IMR-90 (cell line): ENCODE data around the gene CCK. TPM values are rescaled to one million over a fixed set of nuclear protein-coding genes. Genes with fewer than 3 reads are reported as not detected.
A peak's percentile ranks its signal among the peaks of the same experiment; 100 is the strongest.

ENCODE experiments used
- ATAC-seq: fragments of 200-7000 bp; cut with Tn5 transposase; 2 replicates; pipeline ENCODE4 v1.9.1; 2020; ENCODE audit warnings: low read depth, mild to moderate bottlenecking, moderate library complexity
- BruUV-seq: library from RNA; stranded (reverse); fragments of 400-500 nt; replicated peaks from 2 replicates; lab custom pipeline; 2021; lab: Mats Ljungman, UMichigan
- CTCF ChIA-PET: fragments of 300-600 bp; formaldehyde crosslinking; extraction: SDS; loops from one replicate; lab custom pipeline; 2021; ENCODE audit warnings: antibody characterized with exemption; lab: Yijun Ruan, JAX
- POLR2A ChIA-PET: fragments of 300-600 bp; sonication (Branson Sonifier 250); formaldehyde crosslinking; loops from one replicate; lab custom pipeline; 2022; ENCODE audit warnings: antibody characterized with exemption; ENCODE audit not compliant: unreplicated experiment; lab: Charles Lee
- DNase-seq: peaks from one replicate; pipeline ENCODE4 v3.0.0; 2013
- H2AFZ ChIP-seq: replicated peaks from 2 replicates; pipeline ENCODE3; 2013; ENCODE audit warnings: low read length, mild to moderate bottlenecking; ENCODE audit not compliant: poor library complexity
- H2AK5ac ChIP-seq: 2 replicates; pipeline ENCODE4 v1.6.1; 2013; ENCODE audit warnings: low read depth, low read length, inconsistent platforms
- H2AK9ac ChIP-seq: replicated peaks from 2 replicates; pipeline ENCODE3; 2013; ENCODE audit warnings: mild to moderate bottlenecking, low read depth, low read length, moderate library complexity; ENCODE audit not compliant: poor library complexity
- H2BK120ac ChIP-seq: 2 replicates; pipeline ENCODE4 v1.6.1; 2013; ENCODE audit warnings: low read depth, low read length, inconsistent platforms
- H2BK15ac ChIP-seq: 3 replicates; pipeline ENCODE4 v1.6.1; 2013; ENCODE audit warnings: low read depth, low read length, inconsistent platforms
- H2BK20ac ChIP-seq: 2 replicates; pipeline ENCODE4 v1.6.1; 2013; ENCODE audit warnings: low read depth, mild to moderate bottlenecking, inconsistent platforms, low read length, moderate library complexity
- H2BK5ac ChIP-seq: 2 replicates; pipeline ENCODE4 v1.6.1; 2013; ENCODE audit warnings: mild to moderate bottlenecking, low read depth, low read length, inconsistent platforms; ENCODE audit not compliant: poor library complexity, severe bottlenecking
- H3K14ac ChIP-seq: replicated peaks from 2 replicates; pipeline ENCODE4 v1.6.1; 2013; ENCODE audit warnings: low read depth, low read length, inconsistent platforms
- H3K18ac ChIP-seq: 2 replicates; pipeline ENCODE4 v1.6.1; 2013; ENCODE audit warnings: low read depth, low read length, control low read depth
- H3K23ac ChIP-seq: 2 replicates; pipeline ENCODE4 v1.6.1; 2013; ENCODE audit warnings: low read depth, low read length, inconsistent platforms
- H3K27ac ChIP-seq: 2 replicates; pipeline ENCODE4 v1.5.1; 2013; ENCODE audit warnings: mild to moderate bottlenecking, control low read depth, low read length; ENCODE audit not compliant: insufficient read depth
- H3K27me3 ChIP-seq: 2 replicates; pipeline ENCODE4 v1.6.1; 2013; ENCODE audit warnings: low read length; ENCODE audit not compliant: control insufficient read depth, insufficient read depth
- H3K36me3 ChIP-seq: 2 replicates; pipeline ENCODE4 v1.6.1; 2013; ENCODE audit warnings: low read length, mixed read lengths; ENCODE audit not compliant: control insufficient read depth, insufficient read depth
- H3K4ac ChIP-seq: 2 replicates; pipeline ENCODE4 v1.6.1; 2013; ENCODE audit warnings: low read depth, low read length, inconsistent platforms
- H3K4me1 ChIP-seq: 2 replicates; pipeline ENCODE4 v1.6.1; 2013; ENCODE audit warnings: low read length, mixed read lengths; ENCODE audit not compliant: control insufficient read depth, insufficient read depth
- H3K4me2 ChIP-seq: 2 replicates; pipeline ENCODE4 v1.6.1; 2013; ENCODE audit warnings: low read depth, mild to moderate bottlenecking, control low read depth, low read length, moderate library complexity
- H3K4me3 ChIP-seq: 2 replicates; pipeline ENCODE4 v1.5.1; 2013; ENCODE audit warnings: low read depth, mild to moderate bottlenecking, control low read depth, low read length, moderate library complexity; ENCODE audit not compliant: insufficient read depth
- H3K56ac ChIP-seq: 2 replicates; pipeline ENCODE4 v1.6.1; 2013; ENCODE audit warnings: low read length, inconsistent platforms; ENCODE audit not compliant: insufficient read depth; ENCODE audit errors: extremely low read depth
- H3K79me1 ChIP-seq, 2 experiments: 2 replicates each; pipeline ENCODE4 v1.6.1; 2013; ENCODE audit warnings: low read length in 2 of 2, inconsistent platforms in 1 of 2, low read depth in 1 of 2
- H3K9ac ChIP-seq: 2 replicates; pipeline ENCODE4 v1.6.1; 2013; ENCODE audit warnings: low read depth, low read length, control low read depth
- H3K9me1 ChIP-seq: 2 replicates; pipeline ENCODE4 v1.6.1; 2013; ENCODE audit warnings: low read length, inconsistent platforms; ENCODE audit not compliant: insufficient read depth
- H3K9me3 ChIP-seq: 2 replicates; pipeline ENCODE4 v1.6.1; 2013; ENCODE audit warnings: low read length; ENCODE audit not compliant: control insufficient read depth, insufficient read depth
- H4K20me1 ChIP-seq: 2 replicates; pipeline ENCODE4 v1.6.1; 2013; ENCODE audit warnings: low read length, inconsistent platforms; ENCODE audit not compliant: insufficient read depth
- H4K5ac ChIP-seq: 2 replicates; pipeline ENCODE4 v1.6.1; 2013; ENCODE audit warnings: mild to moderate bottlenecking, low read depth, low read length, control low read depth
- H4K8ac ChIP-seq, 2 experiments: 2 replicates each; pipeline ENCODE4 v1.6.1; 2013; ENCODE audit warnings: low read depth in 2 of 2, low read length in 2 of 2, control low read depth in 1 of 2, inconsistent platforms in 1 of 2
- H4K91ac ChIP-seq: 2 replicates; pipeline ENCODE4 v1.6.1; 2013; ENCODE audit warnings: low read depth, low read length, inconsistent platforms; ENCODE audit not compliant: insufficient read depth
- CHD1 ChIP-seq: IDR thresholded peaks from 2 replicates; pipeline ENCODE4 v1.6.1; 2012; ENCODE audit warnings: low read depth, low read length, improper control_type of control experiment
- FOS ChIP-seq: fragments of 150-350 bp; IDR thresholded peaks from 2 replicates; pipeline ENCODE4 v1.6.1; 2016; ENCODE audit warnings: low read depth, low read length
- NFE2L2 ChIP-seq: fragments of 150-350 bp; IDR thresholded peaks from 2 replicates; pipeline ENCODE4 v1.6.1; 2016; ENCODE audit warnings: low read depth, mild to moderate bottlenecking, low read length
- RCOR1 ChIP-seq: IDR thresholded peaks from 2 replicates; pipeline ENCODE4 v1.6.1; 2012; ENCODE audit warnings: mild to moderate bottlenecking, low read length, improper control_type of control experiment; ENCODE audit not compliant: insufficient replicate concordance
- RFX5 ChIP-seq: IDR thresholded peaks from 2 replicates; pipeline ENCODE4 v1.8.0; 2012; ENCODE audit warnings: low read depth, mild to moderate bottlenecking, low read length, moderate library complexity
- WGBS, 2 experiments: methylation state at CpG; one replicate each; pipeline versions ENCODE4 v1.1.5 to v1.1.7; 2013; ENCODE audit warnings: missing lambda C conversion rate in 2 of 2; ENCODE audit not compliant: insufficient read length in 1 of 2; ENCODE audit errors: extremely low coverage in 2 of 2; 5-methylcytosine and 5-hydroxymethylcytosine counted together
- dilution Hi-C: fragments of 300-500 bp; cut with HindIII; formaldehyde crosslinking; loops from one replicate; pipeline ENCODE4 v1.14.3; 2018; ENCODE audit warnings: low sequenced_read_pairs; ENCODE audit not compliant: unreplicated experiment
- in situ Hi-C: fragments of 300-500 bp; cut with MboI; formaldehyde crosslinking; loops from 3 replicates; pipeline ENCODE4 v1.14.3; 2019; ENCODE audit warnings: low sequenced_read_pairs, inconsistent platforms, mixed read lengths
- intact Hi-C: fragments of 100-400 bp; cut with micrococcal nuclease; formaldehyde crosslinking; loops from 2 replicates; pipeline ENCODE4 v1.10.0; 2022
- polyA plus RNA-seq, 3 experiments: library from polyadenylated mRNA; depleted of rRNA; stranded (reverse); fragments of >200 nt; gene quantifications; 2 replicates each; pipeline ENCODE4 v1.2.3, GENCODE V29; 2012; ENCODE audit warnings: low replicate concordance in 1 of 3
- total RNA-seq: library from RNA; depleted of rRNA; stranded (reverse); fragments of >200 nt; gene quantifications from 2 replicates; pipeline ENCODE4 v1.2.3, GENCODE V29; 2012
- TF ChIP-seq, protein P1 (sequence below): fragments of 150-350 bp; IDR thresholded peaks from 2 replicates; pipeline ENCODE4 v1.6.1; 2016; ENCODE audit warnings: low read depth, mild to moderate bottlenecking, low read length, moderate library complexity, borderline replicate concordance
- TF ChIP-seq, protein P2 (sequence below): conservative IDR thresholded peaks from 2 replicates; pipeline ENCODE4 v1.5.1; 2012; ENCODE audit warnings: mild to moderate bottlenecking, low read depth, low read length, improper control_type of control experiment

Gene CCK
- total and polyA plus RNA-seq, 2 of the 4 experiments (the other 2 are of a cell fraction), result 0.43 TPM; not detected in 1

DNA sequence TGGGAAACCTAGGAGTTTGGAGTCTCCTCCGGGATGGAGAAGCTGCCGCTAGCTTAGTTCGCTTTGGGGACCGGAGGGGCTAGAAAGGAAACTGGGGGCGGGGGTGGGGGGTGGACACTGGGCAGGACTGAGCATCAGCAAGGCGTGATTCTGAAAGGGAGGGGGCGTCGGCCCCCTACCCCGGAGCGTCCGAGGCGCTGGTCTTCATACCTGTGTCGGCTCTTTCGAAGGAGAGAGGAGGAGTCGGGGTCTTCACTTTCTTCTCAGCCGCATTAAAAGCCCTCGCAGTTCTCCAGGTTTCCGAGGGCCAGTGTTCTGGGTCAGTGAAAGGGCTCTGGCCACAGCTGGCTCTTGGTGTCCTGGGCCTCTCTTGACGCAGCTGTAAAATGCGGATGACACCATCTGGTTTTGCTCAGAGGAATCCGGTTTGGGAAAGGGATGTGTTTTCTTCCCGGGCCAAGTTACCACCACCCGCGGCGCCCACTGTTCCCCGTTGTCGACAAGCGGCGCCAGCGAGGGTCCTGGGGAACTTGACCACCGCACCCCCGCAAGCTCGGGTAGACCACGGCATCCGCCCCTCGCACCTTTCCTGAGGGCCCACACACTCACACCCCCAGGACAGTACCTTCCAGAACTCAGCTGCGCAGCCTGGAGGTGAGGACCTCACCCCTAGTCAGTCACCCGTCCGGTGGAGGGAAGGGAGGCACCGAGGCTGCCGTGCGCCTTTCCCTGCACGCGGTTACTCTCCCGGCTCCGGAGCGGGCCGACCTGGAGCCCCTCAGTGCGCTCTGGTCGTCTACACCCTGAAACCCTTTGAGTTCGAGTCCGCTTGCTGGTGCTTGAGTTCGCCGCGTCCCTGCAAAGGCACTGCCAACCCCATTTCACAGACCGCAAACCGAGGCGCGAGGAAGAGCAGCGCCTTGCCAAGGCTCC lies 660 bp downstream of the CCK start:
- H3K27ac ChIP-seq, result no peak overlapping the region
- TF ChIP-seq, protein P1, sequence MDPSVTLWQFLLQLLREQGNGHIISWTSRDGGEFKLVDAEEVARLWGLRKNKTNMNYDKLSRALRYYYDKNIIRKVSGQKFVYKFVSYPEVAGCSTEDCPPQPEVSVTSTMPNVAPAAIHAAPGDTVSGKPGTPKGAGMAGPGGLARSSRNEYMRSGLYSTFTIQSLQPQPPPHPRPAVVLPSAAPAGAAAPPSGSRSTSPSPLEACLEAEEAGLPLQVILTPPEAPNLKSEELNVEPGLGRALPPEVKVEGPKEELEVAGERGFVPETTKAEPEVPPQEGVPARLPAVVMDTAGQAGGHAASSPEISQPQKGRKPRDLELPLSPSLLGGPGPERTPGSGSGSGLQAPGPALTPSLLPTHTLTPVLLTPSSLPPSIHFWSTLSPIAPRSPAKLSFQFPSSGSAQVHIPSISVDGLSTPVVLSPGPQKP, result no peak
- TF ChIP-seq RFX5, result no peak
- TF ChIP-seq CHD1, result no peak
- no peak for TF ChIP-seq RCOR1
- TF ChIP-seq, protein P2, sequence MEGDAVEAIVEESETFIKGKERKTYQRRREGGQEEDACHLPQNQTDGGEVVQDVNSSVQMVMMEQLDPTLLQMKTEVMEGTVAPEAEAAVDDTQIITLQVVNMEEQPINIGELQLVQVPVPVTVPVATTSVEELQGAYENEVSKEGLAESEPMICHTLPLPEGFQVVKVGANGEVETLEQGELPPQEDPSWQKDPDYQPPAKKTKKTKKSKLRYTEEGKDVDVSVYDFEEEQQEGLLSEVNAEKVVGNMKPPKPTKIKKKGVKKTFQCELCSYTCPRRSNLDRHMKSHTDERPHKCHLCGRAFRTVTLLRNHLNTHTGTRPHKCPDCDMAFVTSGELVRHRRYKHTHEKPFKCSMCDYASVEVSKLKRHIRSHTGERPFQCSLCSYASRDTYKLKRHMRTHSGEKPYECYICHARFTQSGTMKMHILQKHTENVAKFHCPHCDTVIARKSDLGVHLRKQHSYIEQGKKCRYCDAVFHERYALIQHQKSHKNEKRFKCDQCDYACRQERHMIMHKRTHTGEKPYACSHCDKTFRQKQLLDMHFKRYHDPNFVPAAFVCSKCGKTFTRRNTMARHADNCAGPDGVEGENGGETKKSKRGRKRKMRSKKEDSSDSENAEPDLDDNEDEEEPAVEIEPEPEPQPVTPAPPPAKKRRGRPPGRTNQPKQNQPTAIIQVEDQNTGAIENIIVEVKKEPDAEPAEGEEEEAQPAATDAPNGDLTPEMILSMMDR, result no peak
- no peak for TF ChIP-seq NFE2L2
- no peak for TF ChIP-seq FOS
- H2BK5ac ChIP-seq, result no peak overlapping the region
- H3K56ac ChIP-seq, result no peak overlapping the region
- H3K4ac ChIP-seq, result no peak overlapping the region
- no peaks in the 10 kb centered on the region for H3K36me3 ChIP-seq
- H2AFZ ChIP-seq, result no peak overlapping the region
- no peaks in the 10 kb centered on the region; the same call in 1 of the 2 replicates for H4K20me1 ChIP-seq
- in situ Hi-C loops, result no loop called here
- H3K27me3 ChIP-seq, result peaks cover 48% of the 10 kb centered on the region
- no peak overlapping the region for H2BK15ac ChIP-seq
- H3K18ac ChIP-seq, result no peak overlapping the region
- no peak for ATAC-seq
- dilution Hi-C loops, result no loop called here
- H3K9me1 ChIP-seq, result no peaks in the 10 kb centered on the region
- no peak overlapping the region for H4K5ac ChIP-seq
- no peak overlapping the region for H3K9ac ChIP-seq
- H3K23ac ChIP-seq, result no peak overlapping the region
- no peak overlapping the region for H2AK5ac ChIP-seq
- no peak overlapping the region for H4K8ac ChIP-seq
- H4K91ac ChIP-seq, result no peak overlapping the region
- H3K4me3 ChIP-seq, result no peak overlapping the region
- DNase-seq, result no peak
- H3K14ac ChIP-seq, result no peak overlapping the region
- no TSS peak for BruUV-seq
- POLR2A ChIA-PET, result interaction anchor here (0.7 kb wide), 1 partner anchor 196 kb away, joined by 3 read pairs; no protein-coding TSS in a partner anchor
- no peak overlapping the region for H2BK20ac ChIP-seq
- H3K4me2 ChIP-seq, result no peak overlapping the region
- H3K4me1 ChIP-seq, result no peaks in the 10 kb centered on the region; the same call in 1 of the 2 replicates
- peak overlapping the region; percentile 55 for H2AK9ac ChIP-seq
- 7% methylated on average over 8 of the region's 60 CpGs; no CpG with 5 or more reads in 1 of the 2 experiments for WGBS, 2 experiments
- CTCF ChIA-PET, result no interaction called here
- no peaks in the 10 kb centered on the region for H3K79me1 ChIP-seq
- H2BK120ac ChIP-seq, result no peak overlapping the region
- peaks cover 9% of the 10 kb centered on the region; the same call in 1 of the 2 replicates for H3K9me3 ChIP-seq
- intact Hi-C loops, result no loop called here
